Esophagus squamous epithelium (tissue), 5 donors: ENCODE results near the gene NMNAT2. TPM values are rescaled to one million over a fixed set of nuclear protein-coding genes. Genes with fewer than 3 reads are reported as not detected.
A peak's percentile ranks its signal among the peaks of the same experiment; 100 is the strongest.

Source experiments
- DNase-seq: peaks from one replicate; lab custom pipeline; 2025; lab: John Stamatoyannopoulos, UW
- H3K27ac ChIP-seq, 4 donors: fragments of 200-600 bp; sonication (generic); one replicate each; pipeline ENCODE4 v1.5.1; 2016 to 2019; ENCODE audit warnings: mild to moderate bottlenecking in 1 of 4
- H3K27me3 ChIP-seq, 4 donors: fragments of 200-600 bp; sonication (generic); 1 replicate in 3 of 4; 2 replicates in 1 of 4; pipeline versions ENCODE4 v1.5.1 to v1.6.0; 2017 to 2021; ENCODE audit warnings: antibody characterized with exemption in 1 of 4
- H3K36me3 ChIP-seq, 3 donors: fragments of 200-600 bp; sonication (generic); one replicate each; pipeline ENCODE4 v1.5.1; 2016 to 2019
- H3K4me1 ChIP-seq, 3 donors: fragments of 200-600 bp; sonication (generic); one replicate each; pipeline ENCODE4 v1.5.1; 2017 to 2019
- H3K4me3 ChIP-seq, 4 donors: fragments of 200-600 bp; sonication (generic); 1 replicate in 3 of 4; 2 replicates in 1 of 4; pipeline ENCODE4 v1.5.1; 2016 to 2019; ENCODE audit warnings: mild to moderate bottlenecking in 2 of 4, moderate library complexity in 1 of 4
- H3K9me3 ChIP-seq, 3 donors: fragments of 200-600 bp; sonication (generic); one replicate each; pipeline ENCODE4 v1.5.1; 2016 to 2019
- CTCF ChIP-seq, 6 experiments: fragments of 450-650 bp in 4 of 6; fragments of 200-600 bp in 2 of 6; sonication (generic) in 2 of 6; IDR thresholded peaks; one replicate each; pipeline ENCODE4 v1.5.1; 2016 to 2019; ENCODE audit warnings: antibody characterized with exemption in 6 of 6, mild to moderate bottlenecking in 4 of 6, moderate library complexity in 4 of 6
- POLR2A ChIP-seq, 4 donors: fragments of 450-650 bp; IDR thresholded peaks; one replicate each; pipeline ENCODE4 v1.6.1; 2017; ENCODE audit warnings: antibody characterized with exemption in 4 of 4, mild to moderate bottlenecking in 4 of 4, moderate library complexity in 3 of 4
- WGBS, 2 donors: methylation state at CpG; one replicate each; pipeline ENCODE4 v1.1.5; 2018; 5-methylcytosine and 5-hydroxymethylcytosine counted together
- intact Hi-C: fragments of 100-400 bp; cut with DNase I; formaldehyde crosslinking; loops from one replicate; pipeline ENCODE4 v1.15.0; 2022
- total RNA-seq, 4 donors: library from RNA; depleted of rRNA; stranded (reverse); fragments of >200 nt; gene quantifications; one replicate each; pipeline ENCODE4 v1.1.0, GENCODE V29; 2016
- donor health status: DM: yes; HTN: yes; CAD: no.

The NMNAT2 gene
- total RNA-seq, 4 donors from 2014 or later: 0.18 to 1.1 (median 0.26) TPM; not detected in 1

GRCh38 chr1:183291802-183292514 lies 126.2 kb downstream of the NMNAT2 start:
- no peaks in the 10 kb centered on the region for H3K36me3 ChIP-seq
- TF ChIP-seq CTCF (IDR thresholded peaks at IDR 0.05) (peak in 1 of 6 experiments; percentile 5), POLR2A (IDR thresholded peaks at IDR 0.05) (no peak)
- no peaks in the 10 kb centered on the region for H3K9me3 ChIP-seq
- DNase-seq: no peak
- no peak overlapping the region for H3K4me3 ChIP-seq
- peak overlapping the region in 2 of 4 donors; percentile 21 to 44 for H3K27ac ChIP-seq
- H3K4me1 ChIP-seq: peaks cover 7 to 23% (median 11%) of the 10 kb centered on the region in 3 donors
- 55 to 65% methylated on average over 10 to 11 of the region's 11 CpGs for WGBS, 2 donors
- intact Hi-C loops: no loop called here
- H3K27me3 ChIP-seq: no peaks in the 10 kb centered on the region

- DNase-seq: no peak
- no peak for TF ChIP-seq POLR2A (IDR thresholded peaks at IDR 0.05)
- TF ChIP-seq CTCF (IDR thresholded peaks at IDR 0.05): no peak
- no peaks in the 10 kb centered on the region for H3K9me3 ChIP-seq
- no peaks in the 10 kb centered on the region for H3K27me3 ChIP-seq
- H3K27ac ChIP-seq: peak overlapping the region in 2 of 4 donors; percentile 44 to 54
- intact Hi-C loops: no loop called here
- H3K4me1 ChIP-seq: peaks cover 7 to 23% (median 11%) of the 10 kb centered on the region in 3 donors
- H3K4me3 ChIP-seq: no peak overlapping the region
- 42 to 79% methylated on average over 1 to 5 of the region's 5 CpGs for WGBS, 2 donors
- H3K36me3 ChIP-seq: no peaks in the 10 kb centered on the region
These were observed 126.9 kb downstream of the NMNAT2 start for GRCh38 chr1:183291216-183291762.

- Histone ChIP-seq H3K36me3 (no peaks in the 10 kb centered on the region), H3K9me3 (no peaks in the 10 kb centered on the region), H3K27me3 (no peaks in the 10 kb centered on the region), H3K27ac (no peak overlapping the region), H3K4me3 (no peak overlapping the region), H3K4me1 (peaks cover 7 to 23% (median 11%) of the 10 kb centered on the region in 3 donors)
- WGBS, 2 donors: 70 to 81% methylated on average over 5 to 6 of the region's 6 CpGs
- intact Hi-C loops: no loop called here
- no peak for DNase-seq
- TF ChIP-seq POLR2A (IDR thresholded peaks at IDR 0.05): no peak
- no peak for TF ChIP-seq CTCF (IDR thresholded peaks at IDR 0.05)
These were observed 127.6 kb downstream of the NMNAT2 start for GRCh38 chr1:183290628-183291027.

GRCh38 chr1:183289051-183289496 lies 129.1 kb downstream of the NMNAT2 start:
- DNase-seq: no peak
- Histone ChIP-seq H3K9me3 (no peaks in the 10 kb centered on the region), H3K27ac (no peak overlapping the region), H3K36me3 (no peaks in the 10 kb centered on the region), H3K4me3 (no peak overlapping the region), H3K4me1 (peaks cover 7 to 25% (median 11%) of the 10 kb centered on the region in 3 donors), H3K27me3 (no peaks in the 10 kb centered on the region)
- 83 to 90% methylated on average over 1 to 4 of the region's 9 CpGs for WGBS, 2 donors
- intact Hi-C loops: loop anchor here (10.0 kb wide), 1 partner anchor 256 kb away; no protein-coding TSS in a partner anchor
- TF ChIP-seq CTCF (IDR thresholded peaks at IDR 0.05) (no peak), POLR2A (IDR thresholded peaks at IDR 0.05) (no peak)

DNA sequence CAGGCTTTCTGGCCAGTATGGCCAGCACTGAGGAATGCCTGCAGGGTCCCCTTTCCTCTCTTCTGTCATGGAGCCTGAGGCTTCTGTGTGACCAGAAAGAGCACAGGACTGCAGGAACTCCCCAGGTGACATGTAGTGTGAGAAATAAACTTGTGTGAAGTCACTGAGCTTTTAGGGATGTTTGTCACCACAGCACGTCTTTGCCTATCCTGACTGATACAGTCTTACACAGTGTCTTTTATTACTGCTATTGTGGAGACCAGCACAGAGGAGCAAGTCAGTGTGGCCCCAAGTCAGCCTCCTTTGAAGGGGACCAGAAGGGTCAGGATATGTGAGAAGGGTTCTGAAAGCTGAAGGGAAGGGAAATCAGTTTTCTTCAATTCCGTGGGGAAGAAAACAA lies 129.6 kb downstream of the NMNAT2 start:
- H3K36me3 ChIP-seq: no peaks in the 10 kb centered on the region
- intact Hi-C loops: loop anchor here (10.0 kb wide), 1 partner anchor 256 kb away; no protein-coding TSS in a partner anchor
- H3K4me3 ChIP-seq: no peak overlapping the region
- H3K4me1 ChIP-seq: peaks cover 7 to 30% (median 15%) of the 10 kb centered on the region in 3 donors
- no peaks in the 10 kb centered on the region for H3K9me3 ChIP-seq
- H3K27me3 ChIP-seq: no peaks in the 10 kb centered on the region
- no peak for DNase-seq
- H3K27ac ChIP-seq: no peak overlapping the region
- WGBS, 2 donors: 80 to 100% methylated on average over 1 to 2 of the region's 2 CpGs
- TF ChIP-seq CTCF (IDR thresholded peaks at IDR 0.05) (no peak), POLR2A (IDR thresholded peaks at IDR 0.05) (no peak)
